HG03025 (cell line): Measurements from ENCODE around the gene FOXP4.

ENCODE experiments used
- ATAC-seq: cut with Tn5 transposase; IDR thresholded peaks from one replicate; pipeline ENCODE4 v1.9.1; 2021; ENCODE audit warnings: mild to moderate bottlenecking, moderate library complexity; ENCODE audit not compliant: unreplicated experiment, low FRiP score

FOXP4 gene

DNA sequence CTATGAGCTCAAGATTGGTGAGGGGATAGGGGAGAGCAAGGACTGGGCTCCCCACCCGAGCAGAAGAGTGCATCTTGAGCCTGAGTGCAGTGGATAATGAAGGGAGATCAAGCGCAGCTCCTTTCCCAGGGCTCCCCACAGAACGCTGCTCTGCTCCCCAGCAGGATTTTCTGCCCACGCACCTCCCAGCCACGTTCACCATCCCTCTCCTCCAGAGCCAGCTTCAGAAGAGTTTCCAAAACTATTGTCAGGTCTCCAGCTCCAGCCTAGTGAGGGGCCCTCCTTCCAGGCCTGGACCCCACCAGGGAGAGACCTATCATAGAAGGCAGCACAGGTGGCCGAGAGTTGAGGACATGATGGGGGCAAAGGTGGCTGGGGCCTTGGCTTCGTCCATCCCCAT lies 34.5 kb downstream of the FOXP4 start:
- no peak for ATAC-seq

- ATAC-seq = no peak
These were observed 35.3 kb downstream of the FOXP4 start for GRCh38 chr6:41581381-41581991.

- no peak for ATAC-seq
These were observed 36.4 kb downstream of the FOXP4 start for GRCh38 chr6:41582540-41582939.

DNA sequence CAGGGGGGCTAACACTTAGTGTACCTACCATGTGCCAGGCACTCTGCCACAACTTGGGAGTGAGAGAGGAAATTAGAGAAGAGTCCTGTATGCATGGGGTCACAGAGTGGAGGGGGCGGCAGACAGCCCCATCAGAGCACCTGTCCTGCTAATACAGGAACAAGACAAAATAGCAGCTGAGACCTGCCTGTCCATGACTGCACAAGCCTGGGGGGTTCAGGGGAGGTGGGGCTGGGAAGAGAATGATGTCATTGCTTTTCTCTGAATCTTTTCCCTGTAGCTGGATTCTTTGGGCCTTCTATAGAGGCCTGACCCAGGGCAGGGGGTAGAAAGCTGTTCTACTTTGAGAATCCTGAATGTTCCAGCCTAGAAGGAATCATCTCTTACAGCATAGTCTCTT lies 37.4 kb downstream of the FOXP4 start:
- no peak for ATAC-seq

- ATAC-seq = no peak
These were observed 38.0 kb downstream of the FOXP4 start for GRCh38 chr6:41584205-41584604.

- no peak for ATAC-seq
These were observed 38.6 kb downstream of the FOXP4 start for GRCh38 chr6:41584668-41585205.

DNA sequence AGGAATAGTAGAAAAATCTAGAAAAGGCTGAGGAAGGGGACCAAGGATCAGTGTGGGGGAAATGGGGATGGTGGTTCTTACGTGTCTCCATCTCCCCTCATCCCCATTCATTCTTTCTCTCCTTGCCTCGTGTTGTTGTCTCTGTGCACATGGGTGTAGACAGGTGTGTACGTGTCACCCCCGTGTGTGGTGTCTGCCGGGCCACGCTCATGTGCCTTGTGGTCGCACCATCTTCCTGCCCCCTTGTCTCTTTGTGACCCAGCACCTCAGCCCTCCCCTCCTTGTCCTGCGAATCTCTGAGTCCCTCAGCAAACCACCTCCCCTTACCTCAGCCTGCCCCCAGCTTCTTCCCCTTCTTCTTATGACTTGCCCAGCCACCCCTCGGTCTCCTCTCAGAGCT lies 39.4 kb downstream of the FOXP4 start:
- no peak for ATAC-seq

DNA sequence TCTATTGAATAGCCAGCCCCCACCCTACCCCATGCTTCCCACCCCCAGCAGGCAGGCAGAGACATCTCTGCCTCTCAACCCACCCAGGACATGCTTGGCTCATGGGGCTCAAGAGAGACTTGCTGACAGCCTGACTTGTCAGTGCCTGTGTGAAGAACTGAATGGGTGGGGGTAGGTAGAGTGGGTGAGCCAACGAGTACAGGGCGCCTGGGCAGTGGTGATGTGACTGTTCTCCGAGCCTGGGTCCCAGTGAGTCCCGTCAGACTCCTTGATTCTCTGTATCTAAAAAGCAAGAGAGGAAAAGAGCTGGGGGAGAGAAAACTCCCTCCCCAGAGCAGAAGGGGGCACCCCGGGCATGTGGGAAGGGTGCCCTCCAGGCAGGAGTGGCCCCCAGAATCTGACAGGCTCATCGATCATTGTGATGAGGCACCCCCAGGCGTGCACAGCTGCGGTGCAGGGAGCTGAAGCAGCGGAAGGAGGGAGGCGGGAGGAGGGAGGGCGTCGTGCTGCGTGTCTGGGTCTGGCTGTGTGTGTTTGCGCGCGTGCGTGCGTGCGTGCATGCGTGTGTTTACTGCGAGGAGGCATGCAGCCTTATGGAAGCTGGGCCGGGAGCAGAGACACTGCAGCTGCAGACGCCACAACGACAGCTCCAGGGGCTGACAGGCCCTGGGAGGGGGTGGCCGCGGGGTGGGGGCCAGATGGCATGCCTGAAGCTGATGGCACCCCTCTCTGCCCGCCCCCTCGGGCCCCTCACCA lies 40.2 kb downstream of the FOXP4 start:
- ATAC-seq = no peak

- no peak for ATAC-seq
These were observed 41.1 kb downstream of the FOXP4 start for GRCh38 chr6:41587131-41587879.

DNA sequence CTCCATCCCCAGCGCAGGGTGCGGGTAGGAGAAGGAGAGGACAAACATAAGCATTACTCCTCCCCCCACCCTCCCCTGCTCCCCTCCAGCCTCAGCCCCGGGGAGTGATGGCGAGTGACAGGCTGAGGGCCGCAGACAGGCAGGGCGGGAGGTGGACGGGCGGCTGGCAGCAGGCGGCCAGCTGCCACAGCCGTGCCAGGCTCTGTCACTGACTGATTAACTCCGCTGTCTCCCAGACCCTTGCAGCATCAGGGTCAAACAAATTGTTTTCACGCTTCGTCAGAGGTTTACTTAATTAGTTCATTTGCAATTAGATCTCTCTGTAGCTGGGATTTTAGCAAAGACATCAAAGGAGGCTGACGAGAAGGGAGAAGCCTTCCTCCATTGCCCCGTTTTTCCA lies 41.9 kb downstream of the FOXP4 start:
- ATAC-seq = no peak

DNA sequence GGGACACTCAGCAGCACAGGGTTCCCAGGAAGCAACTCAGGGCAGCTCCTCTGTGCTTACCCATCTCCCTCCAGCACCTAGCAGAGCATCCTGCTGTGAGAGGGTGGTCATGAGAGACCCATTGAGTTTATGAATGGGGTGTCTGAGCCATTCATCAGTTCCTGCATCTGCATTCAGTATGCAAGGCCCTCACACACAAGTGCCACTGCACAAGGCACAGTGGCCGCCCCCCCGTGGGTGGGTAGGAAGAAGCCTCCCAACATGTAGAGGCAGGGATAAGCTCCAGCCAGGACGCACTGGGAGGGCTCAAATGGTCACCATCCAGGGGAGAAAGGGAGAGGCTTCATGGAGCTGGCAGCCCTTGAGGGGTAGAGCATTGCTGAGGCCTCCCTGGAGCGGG lies 43.0 kb downstream of the FOXP4 start:
- no peak for ATAC-seq

GRCh38 chr6:41589636-41590622 lies 43.7 kb downstream of the FOXP4 start:
- ATAC-seq = no peak

DNA sequence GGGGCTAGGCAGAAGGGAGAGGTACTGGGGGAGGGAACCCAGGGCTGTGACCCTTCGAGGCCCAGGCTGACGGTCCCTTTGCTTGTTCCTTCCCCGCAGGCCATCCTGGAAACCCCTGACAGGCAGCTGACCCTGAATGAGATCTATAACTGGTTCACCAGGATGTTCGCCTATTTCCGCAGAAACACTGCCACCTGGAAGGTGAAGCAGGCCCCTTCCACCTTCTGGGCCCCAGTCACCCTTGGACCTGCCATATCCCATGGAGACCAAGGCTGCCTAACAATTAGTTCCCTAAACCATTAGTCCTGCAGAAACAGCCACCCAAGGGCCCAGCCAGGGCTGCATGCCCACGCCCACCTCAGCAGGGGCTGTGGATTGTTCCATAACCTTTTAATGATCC lies 44.9 kb downstream of the FOXP4 start:
- ATAC-seq = no peak

GRCh38 chr6:41591859-41592502 lies 45.8 kb downstream of the FOXP4 start:
- no peak for ATAC-seq

GRCh38 chr6:41593406-41593805 lies 47.2 kb downstream of the FOXP4 start:
- ATAC-seq = no peak

GRCh38 chr6:41593839-41594238 lies 47.7 kb downstream of the FOXP4 start:
- no peak for ATAC-seq

DNA sequence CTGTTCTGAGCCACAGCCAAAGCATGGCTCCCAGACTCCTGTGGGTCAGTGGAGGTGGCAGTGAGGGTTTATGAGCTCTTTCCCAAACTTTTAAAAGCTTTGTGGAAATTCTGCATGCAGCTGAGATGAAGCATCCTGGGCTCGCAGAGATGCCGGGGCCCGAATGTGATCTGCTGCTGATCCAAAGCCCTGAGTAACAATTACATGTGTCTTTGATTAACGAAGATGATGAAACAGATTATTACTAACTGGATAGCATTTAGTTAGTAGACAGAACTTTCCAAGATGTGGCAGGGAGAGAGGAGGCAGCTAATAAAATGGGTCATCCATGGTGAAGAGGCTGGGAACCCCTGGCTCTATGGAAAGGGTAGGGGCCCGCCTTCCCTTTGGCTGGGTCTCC lies 48.1 kb downstream of the FOXP4 start:
- ATAC-seq = no peak

- ATAC-seq = no peak
These were observed 48.6 kb downstream of the FOXP4 start for GRCh38 chr6:41594766-41595165.

DNA sequence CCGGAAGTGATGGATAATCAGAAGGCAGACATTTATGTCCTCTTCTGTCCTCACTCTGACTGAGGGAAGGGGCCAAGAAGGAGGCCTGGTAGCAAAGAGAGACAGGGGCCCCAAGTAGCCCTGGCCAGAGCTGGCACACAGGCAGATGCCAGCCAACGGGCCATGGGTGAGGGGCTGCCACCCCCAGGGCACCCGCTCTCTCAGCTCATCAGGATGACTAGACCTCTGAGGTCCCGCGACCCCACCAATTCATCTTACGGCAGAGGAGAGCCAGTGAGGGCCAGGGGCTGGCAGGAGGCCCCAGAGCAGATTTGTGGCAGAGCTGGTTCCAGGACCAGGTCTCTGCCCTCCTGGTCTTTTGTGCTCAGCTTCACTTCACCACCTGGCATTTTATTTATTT lies 49.0 kb downstream of the FOXP4 start:
- no peak for ATAC-seq
